Upper lobe of left lung (tissue), 6 donors: Measurements from ENCODE around the gene CDH9. TPM values are rescaled to one million over a fixed set of nuclear protein-coding genes. Genes with fewer than 3 reads are reported as not detected.

ENCODE experiments used
- ATAC-seq, 2 donors: fragments of 200-7000 bp; cut with Tn5 transposase; one replicate each; pipeline ENCODE4 v1.9.1; 2022; ENCODE audit warnings: mild to moderate bottlenecking in 2 of 2, moderate library complexity in 2 of 2; ENCODE audit not compliant: low FRiP score in 2 of 2
- DNase-seq, 2 donors: peaks; one replicate each; pipeline ENCODE4 v3.0.0-alpha.2; 2019 to 2020
- H3K27ac ChIP-seq, 4 donors: fragments of 200-600 bp; sonication (generic); one replicate each; pipeline ENCODE4 v1.5.1; 2016 to 2019
- H3K27me3 ChIP-seq, 4 donors: fragments of 200-600 bp; sonication (generic); one replicate each; pipeline ENCODE4 v1.5.1; 2017 to 2019
- H3K36me3 ChIP-seq, 4 donors: fragments of 200-600 bp; sonication (generic); one replicate each; pipeline ENCODE4 v1.5.1; 2016 to 2019
- H3K4me1 ChIP-seq, 4 donors: fragments of 200-600 bp; sonication (generic); one replicate each; pipeline ENCODE4 v1.5.1; 2018 to 2019
- H3K4me3 ChIP-seq, 4 donors: fragments of 200-600 bp; sonication (generic); one replicate each; pipeline ENCODE4 v1.5.1; 2017 to 2019; ENCODE audit warnings: mild to moderate bottlenecking in 2 of 4, moderate library complexity in 1 of 4
- H3K9me3 ChIP-seq, 4 donors: fragments of 200-600 bp; sonication (generic); one replicate each; pipeline ENCODE4 v1.5.1; 2018 to 2019
- EP300 ChIP-seq, 4 donors: sonication (generic); formaldehyde crosslinking; IDR thresholded peaks; one replicate each; pipeline ENCODE4 v1.5.1; 2017; ENCODE audit warnings: antibody characterized with exemption in 4 of 4, control low read depth in 2 of 4
- POLR2A ChIP-seq, 4 donors: fragments of 450-650 bp; IDR thresholded peaks; one replicate each; pipeline ENCODE4 v1.5.1; 2016 to 2017; ENCODE audit warnings: antibody characterized with exemption in 4 of 4, mild to moderate bottlenecking in 2 of 4
- POLR2AphosphoS5 ChIP-seq, 2 donors: sonication (generic); formaldehyde crosslinking; IDR thresholded peaks; one replicate each; pipeline ENCODE4 v1.5.1; 2017; ENCODE audit warnings: antibody characterized with exemption in 2 of 2
- WGBS, 2 donors: methylation state at CpG; one replicate each; pipeline ENCODE4 v1.1.5; 2017 to 2018; 5-methylcytosine and 5-hydroxymethylcytosine counted together
- total RNA-seq, 6 donors: library from RNA; depleted of rRNA in 4 of 6; stranded (reverse); fragments of >200 nt in 4 of 6; gene quantifications; one replicate each; pipeline versions ENCODE4 v1.1.0 to v1.2.1, GENCODE V29; 2016 to 2021
- TF ChIP-seq, protein P1 (sequence below), 6 experiments: fragments of 450-650 bp in 4 of 6; fragments of 200-600 bp in 2 of 6; sonication (generic) in 2 of 6; IDR thresholded peaks; one replicate each; pipeline ENCODE4 v1.5.1; 2016 to 2019; ENCODE audit warnings: antibody characterized with exemption in 6 of 6
- donor health status: DM: no; HTN: no; CAD: no; lungs with moderate emphysema.
- donor health status: DM: no; HTN: yes; CAD: no; lungs with severe emphysema.

The CDH9 gene
- total RNA-seq, 6 donors from 2014 or later = not detected

DNA sequence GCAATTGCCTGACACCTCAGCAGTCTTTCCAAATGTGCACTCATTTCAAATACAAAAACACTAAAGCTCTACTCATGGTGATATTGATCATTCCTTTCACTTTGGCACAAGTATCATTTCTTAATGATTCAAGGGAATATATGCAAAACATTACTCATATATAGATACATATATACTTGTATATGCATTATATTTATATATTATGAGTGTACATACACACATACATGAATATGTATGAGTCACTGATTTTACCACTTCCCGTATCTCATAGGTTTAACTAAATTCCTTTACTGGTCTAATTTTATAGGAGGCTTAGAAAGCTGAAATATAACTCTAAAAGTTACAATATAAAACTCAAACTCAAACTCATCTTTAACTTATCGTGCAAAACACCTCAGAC, 156.5 kb downstream of the CDH9 start:
- 46 to 48% methylated on average over 2 of the region's 2 CpGs for WGBS, 2 donors
- H3K27ac ChIP-seq = no peak overlapping the region
- no peaks in the 10 kb centered on the region for H3K9me3 ChIP-seq
- H3K4me1 ChIP-seq = no peaks in the 10 kb centered on the region
- TF ChIP-seq, protein P1, sequence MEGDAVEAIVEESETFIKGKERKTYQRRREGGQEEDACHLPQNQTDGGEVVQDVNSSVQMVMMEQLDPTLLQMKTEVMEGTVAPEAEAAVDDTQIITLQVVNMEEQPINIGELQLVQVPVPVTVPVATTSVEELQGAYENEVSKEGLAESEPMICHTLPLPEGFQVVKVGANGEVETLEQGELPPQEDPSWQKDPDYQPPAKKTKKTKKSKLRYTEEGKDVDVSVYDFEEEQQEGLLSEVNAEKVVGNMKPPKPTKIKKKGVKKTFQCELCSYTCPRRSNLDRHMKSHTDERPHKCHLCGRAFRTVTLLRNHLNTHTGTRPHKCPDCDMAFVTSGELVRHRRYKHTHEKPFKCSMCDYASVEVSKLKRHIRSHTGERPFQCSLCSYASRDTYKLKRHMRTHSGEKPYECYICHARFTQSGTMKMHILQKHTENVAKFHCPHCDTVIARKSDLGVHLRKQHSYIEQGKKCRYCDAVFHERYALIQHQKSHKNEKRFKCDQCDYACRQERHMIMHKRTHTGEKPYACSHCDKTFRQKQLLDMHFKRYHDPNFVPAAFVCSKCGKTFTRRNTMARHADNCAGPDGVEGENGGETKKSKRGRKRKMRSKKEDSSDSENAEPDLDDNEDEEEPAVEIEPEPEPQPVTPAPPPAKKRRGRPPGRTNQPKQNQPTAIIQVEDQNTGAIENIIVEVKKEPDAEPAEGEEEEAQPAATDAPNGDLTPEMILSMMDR (IDR thresholded peaks at IDR 0.05) = no peak
- TF ChIP-seq EP300 (IDR thresholded peaks at IDR 0.05) (no peak), POLR2A (IDR thresholded peaks at IDR 0.05) (no peak), POLR2AphosphoS5 (IDR thresholded peaks at IDR 0.05) (no peak)
- ATAC-seq (no peak), DNase-seq (no peak)
- no peak overlapping the region for H3K4me3 ChIP-seq
- no peaks in the 10 kb centered on the region for H3K27me3 ChIP-seq
- no peaks in the 10 kb centered on the region for H3K36me3 ChIP-seq

GRCh38 chr5:26877154-26877553, 161.2 kb downstream of the CDH9 start:
- ATAC-seq (no peak), DNase-seq (no peak)
- Histone ChIP-seq H3K4me3 (no peak overlapping the region), H3K27ac (no peak overlapping the region), H3K4me1 (no peaks in the 10 kb centered on the region), H3K9me3 (no peaks in the 10 kb centered on the region), H3K36me3 (no peaks in the 10 kb centered on the region), H3K27me3 (no peaks in the 10 kb centered on the region)
- TF ChIP-seq, protein P1 (IDR thresholded peaks at IDR 0.05) = no peak
- TF ChIP-seq EP300 (IDR thresholded peaks at IDR 0.05) (no peak), POLR2A (IDR thresholded peaks at IDR 0.05) (no peak), POLR2AphosphoS5 (IDR thresholded peaks at IDR 0.05) (no peak)
- 84 to 85% methylated on average over 4 of the region's 4 CpGs for WGBS, 2 donors

- no peak overlapping the region for H3K4me3 ChIP-seq
- H3K9me3 ChIP-seq = no peaks in the 10 kb centered on the region
- 73 to 83% methylated on average over 3 of the region's 3 CpGs for WGBS, 2 donors
- TF ChIP-seq POLR2A (IDR thresholded peaks at IDR 0.05) (no peak), POLR2AphosphoS5 (IDR thresholded peaks at IDR 0.05) (no peak), EP300 (IDR thresholded peaks at IDR 0.05) (no peak)
- TF ChIP-seq, protein P1 (IDR thresholded peaks at IDR 0.05) = no peak
- no peak for ATAC-seq
- H3K27ac ChIP-seq = no peak overlapping the region
- H3K27me3 ChIP-seq = no peaks in the 10 kb centered on the region
- no peak for DNase-seq
- H3K36me3 ChIP-seq = no peaks in the 10 kb centered on the region
- H3K4me1 ChIP-seq = no peaks in the 10 kb centered on the region
These were observed 166.0 kb downstream of the CDH9 start for GRCh38 chr5:26872337-26872736.

DNA sequence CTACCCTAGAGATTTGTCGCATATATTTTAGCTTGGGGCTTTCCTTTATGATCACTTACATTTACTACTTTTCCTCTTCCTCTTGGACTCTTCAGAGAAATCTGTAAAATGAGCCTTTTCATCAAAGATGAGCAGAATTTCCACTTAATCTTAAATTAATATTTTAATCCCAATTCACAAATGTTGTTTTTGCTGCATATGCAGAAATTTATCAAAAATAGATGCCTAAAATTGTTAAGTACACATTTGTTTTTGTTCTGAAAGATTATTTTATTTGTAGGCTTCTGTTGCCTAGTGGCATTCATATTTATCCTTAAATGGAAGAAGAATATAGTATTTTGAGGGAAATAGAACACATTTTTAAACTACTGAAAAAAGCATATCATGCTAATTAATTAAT, 168.6 kb downstream of the CDH9 start:
- DNase-seq (no peak), ATAC-seq (no peak)
- H3K9me3 ChIP-seq = no peaks in the 10 kb centered on the region
- 89 to 91% methylated on average over 1 of the region's 1 CpG for WGBS, 2 donors
- H3K4me1 ChIP-seq = no peaks in the 10 kb centered on the region
- H3K27ac ChIP-seq = no peak overlapping the region
- TF ChIP-seq EP300 (IDR thresholded peaks at IDR 0.05) (no peak), POLR2A (IDR thresholded peaks at IDR 0.05) (no peak), POLR2AphosphoS5 (IDR thresholded peaks at IDR 0.05) (no peak)
- TF ChIP-seq, protein P1 (IDR thresholded peaks at IDR 0.05) = no peak
- no peaks in the 10 kb centered on the region for H3K27me3 ChIP-seq
- no peak overlapping the region for H3K4me3 ChIP-seq
- no peaks in the 10 kb centered on the region for H3K36me3 ChIP-seq

GRCh38 chr5:26868504-26868903, 169.9 kb downstream of the CDH9 start:
- Histone ChIP-seq H3K27ac (no peak overlapping the region), H3K36me3 (no peaks in the 10 kb centered on the region), H3K4me1 (no peaks in the 10 kb centered on the region), H3K27me3 (no peaks in the 10 kb centered on the region), H3K9me3 (no peaks in the 10 kb centered on the region), H3K4me3 (no peak overlapping the region)
- 89 to 93% methylated on average over 3 of the region's 3 CpGs for WGBS, 2 donors
- DNase-seq (no peak), ATAC-seq (no peak)
- TF ChIP-seq POLR2AphosphoS5 (IDR thresholded peaks at IDR 0.05) (no peak), EP300 (IDR thresholded peaks at IDR 0.05) (no peak), POLR2A (IDR thresholded peaks at IDR 0.05) (no peak)
- TF ChIP-seq, protein P1 (IDR thresholded peaks at IDR 0.05) = no peak
